ENCODE measurements around the gene SLIT3. TPM values are rescaled to one million over a fixed set of nuclear protein-coding genes. Genes with fewer than 3 reads are reported as not detected.

The SLIT3 gene
- total and polyA plus RNA-seq, 4 donors, result 4.6 to 48.5 (median 19.8) TPM

DNA sequence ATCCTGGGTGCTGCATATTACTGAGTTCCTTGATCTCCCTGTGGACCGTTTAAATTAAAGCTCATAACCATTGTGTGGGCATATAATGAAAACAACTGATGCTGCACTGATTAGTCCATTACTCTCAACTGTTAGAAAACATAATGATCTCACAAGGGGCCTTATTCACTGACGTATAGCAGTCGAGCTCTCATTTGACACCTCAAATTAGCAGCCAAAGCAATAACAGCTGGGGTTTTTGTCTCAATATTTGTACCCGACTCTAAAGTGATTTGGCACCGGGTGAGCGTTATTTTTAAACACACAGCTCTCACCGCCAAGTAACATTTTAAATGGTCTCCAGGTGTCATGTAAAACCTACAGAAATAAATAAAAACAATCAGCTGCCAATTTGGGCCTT is 469.6 kb downstream of the SLIT3 start:
- TF ChIP-seq, protein P1, sequence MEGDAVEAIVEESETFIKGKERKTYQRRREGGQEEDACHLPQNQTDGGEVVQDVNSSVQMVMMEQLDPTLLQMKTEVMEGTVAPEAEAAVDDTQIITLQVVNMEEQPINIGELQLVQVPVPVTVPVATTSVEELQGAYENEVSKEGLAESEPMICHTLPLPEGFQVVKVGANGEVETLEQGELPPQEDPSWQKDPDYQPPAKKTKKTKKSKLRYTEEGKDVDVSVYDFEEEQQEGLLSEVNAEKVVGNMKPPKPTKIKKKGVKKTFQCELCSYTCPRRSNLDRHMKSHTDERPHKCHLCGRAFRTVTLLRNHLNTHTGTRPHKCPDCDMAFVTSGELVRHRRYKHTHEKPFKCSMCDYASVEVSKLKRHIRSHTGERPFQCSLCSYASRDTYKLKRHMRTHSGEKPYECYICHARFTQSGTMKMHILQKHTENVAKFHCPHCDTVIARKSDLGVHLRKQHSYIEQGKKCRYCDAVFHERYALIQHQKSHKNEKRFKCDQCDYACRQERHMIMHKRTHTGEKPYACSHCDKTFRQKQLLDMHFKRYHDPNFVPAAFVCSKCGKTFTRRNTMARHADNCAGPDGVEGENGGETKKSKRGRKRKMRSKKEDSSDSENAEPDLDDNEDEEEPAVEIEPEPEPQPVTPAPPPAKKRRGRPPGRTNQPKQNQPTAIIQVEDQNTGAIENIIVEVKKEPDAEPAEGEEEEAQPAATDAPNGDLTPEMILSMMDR (IDR thresholded peaks at IDR 0.05; ENCODE audit: control extremely low read depth, extremely low read depth), result no peak
- H3K36me3 ChIP-seq (ENCODE audit: control insufficient read depth in 4 of 4, insufficient read depth in 4 of 4, low read length in 4 of 4), result no peaks in the 10 kb centered on the region
- no peak overlapping the region for H3K4me3 ChIP-seq
- ATAC-seq (ENCODE audit: insufficient read depth, low FRiP score) (no peak), DNase-seq (no peak)
- peaks cover 0 to 54% (median 3%) of the 10 kb centered on the region in 3 donors for H3K27me3 ChIP-seq (ENCODE audit: control insufficient read depth in 3 of 3, insufficient read depth in 3 of 3, low read length in 2 of 3)
- H3K9me3 ChIP-seq (ENCODE audit: control insufficient read depth in 4 of 4, insufficient read depth in 3 of 4, low read length in 3 of 4), result no peaks in the 10 kb centered on the region
- H3K9ac ChIP-seq (ENCODE audit: insufficient read depth in 1 of 2, low read length in 2 of 2), result no peak overlapping the region
- peaks cover 0 to 2% (median 0%) of the 10 kb centered on the region in 5 donors for H3K4me1 ChIP-seq (ENCODE audit: control insufficient read depth in 5 of 5, insufficient read depth in 5 of 5, low read length in 5 of 5)
- H3K27ac ChIP-seq (ENCODE audit: low read depth in 1 of 2, low read length in 1 of 2), result no peak overlapping the region
- 75 to 83% methylated on average over 7 of the region's 7 CpGs for WGBS, 2 donors

DNA sequence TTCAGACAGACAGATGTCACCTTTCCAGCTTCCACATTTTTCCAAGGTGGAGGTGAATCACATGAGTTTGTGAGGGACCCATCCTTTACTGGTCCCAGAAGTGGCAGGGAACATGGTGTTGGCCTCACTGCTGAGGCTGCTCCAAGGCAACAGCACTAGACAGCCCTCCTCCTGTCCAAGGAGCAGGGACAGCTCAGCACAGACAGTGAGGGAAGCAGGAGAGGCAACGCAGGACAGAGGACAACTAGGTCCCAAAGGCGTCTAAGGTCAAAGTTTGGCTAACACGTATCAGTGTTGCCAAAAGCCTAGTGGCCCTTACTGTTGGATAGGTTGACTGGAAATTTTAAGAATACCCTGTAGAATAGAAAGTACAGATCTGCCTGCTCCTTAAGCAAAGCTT is 470.1 kb downstream of the SLIT3 start:
- no peaks in the 10 kb centered on the region for H3K9me3 ChIP-seq (ENCODE audit: control insufficient read depth in 4 of 4, insufficient read depth in 3 of 4, low read length in 3 of 4)
- DNase-seq, result no peak
- TF ChIP-seq, protein P1 (IDR thresholded peaks at IDR 0.05; ENCODE audit: control extremely low read depth, extremely low read depth), result no peak
- no peak for ATAC-seq (ENCODE audit: insufficient read depth, low FRiP score)
- no peak overlapping the region for H3K9ac ChIP-seq (ENCODE audit: insufficient read depth in 1 of 2, low read length in 2 of 2)
- H3K27me3 ChIP-seq (ENCODE audit: control insufficient read depth in 3 of 3, insufficient read depth in 3 of 3, low read length in 2 of 3), result peaks cover 0 to 59% (median 3%) of the 10 kb centered on the region in 3 donors
- 71 to 94% methylated on average over 3 of the region's 3 CpGs for WGBS, 2 donors
- H3K27ac ChIP-seq (ENCODE audit: low read depth in 1 of 2, low read length in 1 of 2), result no peak overlapping the region
- no peak overlapping the region for H3K4me3 ChIP-seq
- H3K4me1 ChIP-seq (ENCODE audit: control insufficient read depth in 5 of 5, insufficient read depth in 5 of 5, low read length in 5 of 5), result peaks cover 0 to 2% (median 0%) of the 10 kb centered on the region in 5 donors
- H3K36me3 ChIP-seq (ENCODE audit: control insufficient read depth in 4 of 4, insufficient read depth in 4 of 4, low read length in 4 of 4), result no peaks in the 10 kb centered on the region

DNA sequence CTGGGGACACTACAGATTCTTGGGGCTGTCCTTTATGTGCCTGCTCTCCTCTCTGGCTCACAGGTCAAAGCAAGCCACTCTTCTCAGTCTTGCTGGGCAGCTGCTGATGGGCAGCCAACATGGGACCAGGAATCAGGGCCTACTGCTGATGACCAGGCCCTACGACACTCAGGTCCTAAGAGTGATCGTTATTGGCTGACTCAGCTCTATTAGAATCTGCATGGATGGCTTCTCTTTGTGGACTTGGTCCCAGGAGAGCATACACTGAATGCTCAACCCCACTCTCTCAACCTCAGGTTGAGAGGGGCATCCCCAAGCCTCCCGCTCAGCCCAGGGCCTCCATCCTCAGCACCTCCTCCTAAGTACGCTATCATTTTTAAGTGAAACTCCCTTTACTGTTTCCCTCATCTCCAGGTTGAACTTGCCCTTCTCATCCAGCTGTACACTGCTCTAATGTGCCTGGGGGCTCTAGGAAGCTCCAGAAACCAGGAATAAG is 471.0 kb downstream of the SLIT3 start:
- peaks cover 0 to 59% (median 3%) of the 10 kb centered on the region in 3 donors for H3K27me3 ChIP-seq (ENCODE audit: control insufficient read depth in 3 of 3, insufficient read depth in 3 of 3, low read length in 2 of 3)
- H3K9me3 ChIP-seq (ENCODE audit: control insufficient read depth in 4 of 4, insufficient read depth in 3 of 4, low read length in 3 of 4), result no peaks in the 10 kb centered on the region
- DNase-seq (no peak), ATAC-seq (ENCODE audit: insufficient read depth, low FRiP score) (no peak)
- no peak overlapping the region for H3K27ac ChIP-seq (ENCODE audit: low read depth in 1 of 2, low read length in 1 of 2)
- TF ChIP-seq, protein P1 (IDR thresholded peaks at IDR 0.05; ENCODE audit: control extremely low read depth, extremely low read depth), result no peak
- no peak overlapping the region for H3K4me3 ChIP-seq
- no peak overlapping the region for H3K9ac ChIP-seq (ENCODE audit: insufficient read depth in 1 of 2, low read length in 2 of 2)
- H3K4me1 ChIP-seq (ENCODE audit: control insufficient read depth in 5 of 5, insufficient read depth in 5 of 5, low read length in 5 of 5), result peaks cover 0 to 2% (median 0%) of the 10 kb centered on the region in 5 donors
- no peaks in the 10 kb centered on the region for H3K36me3 ChIP-seq (ENCODE audit: control insufficient read depth in 4 of 4, insufficient read depth in 4 of 4, low read length in 4 of 4)
- 85 to 93% methylated on average over 4 of the region's 4 CpGs for WGBS, 2 donors

DNA sequence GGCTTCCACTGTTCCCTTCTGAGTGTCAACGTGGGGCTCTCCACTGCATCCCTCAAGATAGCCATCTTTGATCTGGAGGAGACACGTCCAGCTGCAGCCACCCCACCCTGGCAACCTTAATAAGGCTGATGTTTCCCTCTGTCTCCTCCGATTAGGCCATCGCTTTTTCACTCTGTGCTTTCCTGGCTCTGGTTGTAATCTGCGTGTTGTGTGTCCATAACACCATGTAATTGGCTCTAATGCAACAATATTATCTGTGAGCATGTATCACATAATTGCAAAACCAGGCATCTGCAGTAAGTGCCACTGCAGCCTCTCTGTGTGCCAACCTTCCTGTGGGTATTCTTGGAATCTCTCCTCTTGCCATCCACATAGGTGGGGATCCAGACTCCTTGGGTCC is 471.9 kb downstream of the SLIT3 start:
- Histone ChIP-seq H3K4me3 (no peak overlapping the region), H3K9me3 (ENCODE audit: control insufficient read depth in 4 of 4, insufficient read depth in 3 of 4, low read length in 3 of 4) (peaks cover 0 to 2% (median 0%) of the 10 kb centered on the region in 4 donors), H3K27me3 (ENCODE audit: control insufficient read depth in 3 of 3, insufficient read depth in 3 of 3, low read length in 2 of 3) (peaks cover 0 to 53% (median 6%) of the 10 kb centered on the region in 3 donors), H3K4me1 (ENCODE audit: control insufficient read depth in 5 of 5, insufficient read depth in 5 of 5, low read length in 5 of 5) (peaks cover 0 to 2% (median 0%) of the 10 kb centered on the region in 5 donors), H3K9ac (ENCODE audit: insufficient read depth in 1 of 2, low read length in 2 of 2) (no peak overlapping the region), H3K36me3 (ENCODE audit: control insufficient read depth in 4 of 4, insufficient read depth in 4 of 4, low read length in 4 of 4) (no peaks in the 10 kb centered on the region), H3K27ac (ENCODE audit: low read depth in 1 of 2, low read length in 1 of 2) (no peak overlapping the region)
- DNase-seq, result no peak
- TF ChIP-seq, protein P1 (IDR thresholded peaks at IDR 0.05; ENCODE audit: control extremely low read depth, extremely low read depth), result no peak
- ATAC-seq (ENCODE audit: insufficient read depth, low FRiP score), result no peak
- 83 to 87% methylated on average over 5 of the region's 5 CpGs for WGBS, 2 donors
